GM13977 (cell line): ENCODE results near the gene TRIM54.

Source experiments
- DNase-seq: peaks from one replicate; pipeline ENCODE4 v3.0.0; 2012; ENCODE audit warnings: low spot score
- CTCF ChIP-seq: IDR thresholded peaks from 2 replicates; pipeline ENCODE4 v1.5.1; 2012; ENCODE audit warnings: mild to moderate bottlenecking, control low read depth; ENCODE audit not compliant: insufficient read depth; ENCODE audit errors: extremely low read depth, missing control alignments
- in situ Hi-C: fragments of 300-500 bp; cut with MboI; formaldehyde crosslinking; loops from one replicate; pipeline ENCODE4 v1.12.0; 2022; ENCODE audit warnings: low sequenced_read_pairs, low pct_unique_long_range_greater_than_20kb, mixed read lengths, inconsistent platforms; ENCODE audit not compliant: unreplicated experiment

TRIM54 gene, protein sequence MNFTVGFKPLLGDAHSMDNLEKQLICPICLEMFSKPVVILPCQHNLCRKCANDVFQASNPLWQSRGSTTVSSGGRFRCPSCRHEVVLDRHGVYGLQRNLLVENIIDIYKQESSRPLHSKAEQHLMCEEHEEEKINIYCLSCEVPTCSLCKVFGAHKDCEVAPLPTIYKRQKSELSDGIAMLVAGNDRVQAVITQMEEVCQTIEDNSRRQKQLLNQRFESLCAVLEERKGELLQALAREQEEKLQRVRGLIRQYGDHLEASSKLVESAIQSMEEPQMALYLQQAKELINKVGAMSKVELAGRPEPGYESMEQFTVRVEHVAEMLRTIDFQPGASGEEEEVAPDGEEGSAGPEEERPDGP

GRCh38 chr2:27281855-27282559 lies at the start of gene TRIM54:
Gene TRIM54, plus strand, starts transcription at chr2:27282429. Its CDS starts 303 bp downstream, at chr2:27282732.
- in situ Hi-C loops, result loop anchor here (10.0 to 25.0 kb wide), 3 partner anchors 177 to 445 kb away; partner anchors contain the start of genes DPYSL5 and MAPRE3
- DNase-seq, result no peak
- no peak for TF ChIP-seq CTCF

DNA sequence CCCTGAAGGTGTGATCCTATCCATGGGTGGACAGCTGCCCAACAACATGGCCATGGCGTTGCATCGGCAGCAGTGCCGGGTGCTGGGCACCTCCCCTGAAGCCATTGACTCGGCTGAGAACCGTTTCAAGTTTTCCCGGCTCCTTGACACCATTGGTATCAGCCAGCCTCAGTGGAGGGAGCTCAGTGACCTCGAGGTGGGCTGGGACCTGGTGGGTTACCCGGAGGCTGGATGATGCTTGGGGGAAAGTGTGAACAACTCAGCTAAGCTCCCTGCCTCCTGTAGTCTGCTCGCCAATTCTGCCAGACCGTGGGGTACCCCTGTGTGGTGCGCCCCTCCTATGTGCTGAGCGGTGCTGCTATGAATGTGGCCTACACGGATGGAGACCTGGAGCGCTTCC lies 48.9 kb upstream of the TRIM54 start:
- DNase-seq, result no peak
- in situ Hi-C loops, result no loop called here
- no peak for TF ChIP-seq CTCF

- in situ Hi-C loops, result no loop called here
- no peak for DNase-seq
- no peak for TF ChIP-seq CTCF
Measured at GRCh38 chr2:27236136-27236535, 46.1 kb upstream of the TRIM54 start.

DNA sequence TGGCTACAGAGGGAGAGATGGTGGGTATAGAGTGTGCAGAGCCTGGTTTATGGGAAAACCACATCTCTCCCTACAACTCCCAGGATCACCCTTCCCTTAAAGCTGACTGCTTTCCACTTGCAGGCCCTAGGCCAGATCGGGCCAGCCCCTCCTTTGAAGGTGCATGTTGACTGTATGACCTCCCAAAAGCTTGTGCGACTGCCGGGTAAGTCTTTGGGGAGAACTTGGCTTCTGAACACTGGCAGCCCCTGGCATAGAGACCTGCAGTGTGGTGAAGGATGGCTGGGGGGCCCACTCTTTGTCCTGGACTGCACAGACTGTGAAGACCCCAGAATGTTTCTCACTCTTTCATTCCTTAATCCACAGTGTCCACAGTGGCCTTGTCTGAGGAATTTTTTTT lies 45.6 kb upstream of the TRIM54 start:
- in situ Hi-C loops, result no loop called here
- no peak for TF ChIP-seq CTCF
- DNase-seq, result no peak

DNA sequence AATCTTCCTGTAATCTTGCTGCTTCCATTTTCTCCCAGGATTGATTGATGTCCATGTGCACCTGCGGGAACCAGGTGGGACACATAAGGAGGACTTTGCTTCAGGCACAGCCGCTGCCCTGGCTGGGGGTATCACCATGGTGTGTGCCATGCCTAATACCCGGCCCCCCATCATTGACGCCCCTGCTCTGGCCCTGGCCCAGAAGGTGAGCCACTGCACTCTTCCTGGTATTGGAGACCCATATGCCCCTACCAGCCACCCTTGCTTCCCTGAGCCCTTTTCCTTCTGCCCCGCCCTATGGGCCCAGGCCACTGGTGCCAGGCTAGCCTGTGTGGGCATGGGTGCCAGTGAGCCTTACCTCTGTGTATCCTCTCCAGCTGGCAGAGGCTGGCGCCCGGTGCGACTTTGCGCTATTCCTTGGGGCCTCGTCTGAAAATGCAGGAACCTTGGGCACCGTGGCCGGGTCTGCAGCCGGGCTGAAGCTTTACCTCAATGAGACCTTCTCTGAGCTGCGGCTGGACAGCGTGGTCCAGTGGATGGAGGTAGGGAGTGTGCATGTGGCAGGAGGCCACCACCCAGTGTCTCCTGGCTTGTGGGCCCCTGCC lies 44.8 kb upstream of the TRIM54 start:
- no peak for DNase-seq
- in situ Hi-C loops, result no loop called here
- TF ChIP-seq CTCF, result no peak

DNA sequence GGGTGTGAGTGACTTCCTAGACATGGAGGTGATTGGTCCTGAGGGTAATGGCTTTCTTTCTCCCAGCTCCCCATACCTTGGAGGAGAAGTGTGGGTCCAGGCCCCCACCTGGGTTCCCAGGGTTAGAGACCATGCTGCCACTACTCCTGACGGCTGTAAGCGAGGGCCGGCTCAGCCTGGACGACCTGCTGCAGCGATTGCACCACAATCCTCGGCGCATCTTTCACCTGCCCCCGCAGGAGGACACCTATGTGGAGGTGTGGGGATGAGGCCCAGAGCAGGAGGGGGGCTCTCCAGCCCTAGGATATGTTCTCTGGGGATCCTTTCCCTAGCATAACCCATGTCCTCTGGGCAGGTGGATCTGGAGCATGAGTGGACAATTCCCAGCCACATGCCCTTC lies 43.3 kb upstream of the TRIM54 start:
- in situ Hi-C loops, result no loop called here
- no peak for TF ChIP-seq CTCF
- DNase-seq, result no peak
